ENCODE measurements around the gene ADCY2. TPM values are rescaled to one million over a fixed set of nuclear protein-coding genes. Genes with fewer than 3 reads are reported as not detected.

The ADCY2 gene
- total RNA-seq, 1 experiment from 2014 or later: not detected

DNA sequence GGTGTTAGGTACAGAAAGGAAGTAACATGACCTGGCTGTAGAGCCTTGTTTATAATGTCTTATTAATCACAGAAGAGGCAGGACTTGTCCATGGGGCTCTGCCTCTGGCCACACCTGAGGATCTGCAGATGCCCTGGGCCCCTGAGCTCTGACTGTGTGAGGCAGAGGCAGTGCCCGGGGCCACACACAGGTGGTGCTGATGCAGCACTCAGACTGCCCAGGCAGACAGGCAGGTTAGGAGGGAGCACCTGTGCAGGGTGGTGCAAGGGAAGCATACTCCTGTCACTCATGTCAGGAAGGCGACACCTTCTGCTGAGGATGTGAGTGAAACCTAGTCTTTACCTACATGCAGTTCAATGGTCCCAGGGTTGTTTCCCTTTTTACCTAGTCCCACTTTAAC, 366.3 kb downstream of the ADCY2 start:
- no peak overlapping the region for H3K4me3 Mint-ChIP-seq (ENCODE audit: low read depth, unreplicated experiment)
- no TSS peak for BruUV-seq (replicated peaks)
- H3K9me3 Mint-ChIP-seq (ENCODE audit: low read depth, unreplicated experiment): no peaks in the 10 kb centered on the region
- H3K27ac Mint-ChIP-seq (ENCODE audit: unreplicated experiment): no peak overlapping the region
- CTCF ChIA-PET: no interaction called here
- H3K4me1 Mint-ChIP-seq (ENCODE audit: low read depth, unreplicated experiment): no peaks in the 10 kb centered on the region
- DNase-seq: no peak
- intact Hi-C loops (cut with micrococcal nuclease; ENCODE audit: unreplicated experiment): no loop called here
- peaks cover 34% of the 10 kb centered on the region for H3K27me3 Mint-ChIP-seq (ENCODE audit: unreplicated experiment)
- TF ChIP-seq, protein P1, sequence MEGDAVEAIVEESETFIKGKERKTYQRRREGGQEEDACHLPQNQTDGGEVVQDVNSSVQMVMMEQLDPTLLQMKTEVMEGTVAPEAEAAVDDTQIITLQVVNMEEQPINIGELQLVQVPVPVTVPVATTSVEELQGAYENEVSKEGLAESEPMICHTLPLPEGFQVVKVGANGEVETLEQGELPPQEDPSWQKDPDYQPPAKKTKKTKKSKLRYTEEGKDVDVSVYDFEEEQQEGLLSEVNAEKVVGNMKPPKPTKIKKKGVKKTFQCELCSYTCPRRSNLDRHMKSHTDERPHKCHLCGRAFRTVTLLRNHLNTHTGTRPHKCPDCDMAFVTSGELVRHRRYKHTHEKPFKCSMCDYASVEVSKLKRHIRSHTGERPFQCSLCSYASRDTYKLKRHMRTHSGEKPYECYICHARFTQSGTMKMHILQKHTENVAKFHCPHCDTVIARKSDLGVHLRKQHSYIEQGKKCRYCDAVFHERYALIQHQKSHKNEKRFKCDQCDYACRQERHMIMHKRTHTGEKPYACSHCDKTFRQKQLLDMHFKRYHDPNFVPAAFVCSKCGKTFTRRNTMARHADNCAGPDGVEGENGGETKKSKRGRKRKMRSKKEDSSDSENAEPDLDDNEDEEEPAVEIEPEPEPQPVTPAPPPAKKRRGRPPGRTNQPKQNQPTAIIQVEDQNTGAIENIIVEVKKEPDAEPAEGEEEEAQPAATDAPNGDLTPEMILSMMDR (IDR thresholded peaks at IDR 0.05; ENCODE audit: unreplicated experiment): no peak
- no peaks in the 10 kb centered on the region for H3K36me3 Mint-ChIP-seq (ENCODE audit: insufficient read depth, unreplicated experiment)

DNA sequence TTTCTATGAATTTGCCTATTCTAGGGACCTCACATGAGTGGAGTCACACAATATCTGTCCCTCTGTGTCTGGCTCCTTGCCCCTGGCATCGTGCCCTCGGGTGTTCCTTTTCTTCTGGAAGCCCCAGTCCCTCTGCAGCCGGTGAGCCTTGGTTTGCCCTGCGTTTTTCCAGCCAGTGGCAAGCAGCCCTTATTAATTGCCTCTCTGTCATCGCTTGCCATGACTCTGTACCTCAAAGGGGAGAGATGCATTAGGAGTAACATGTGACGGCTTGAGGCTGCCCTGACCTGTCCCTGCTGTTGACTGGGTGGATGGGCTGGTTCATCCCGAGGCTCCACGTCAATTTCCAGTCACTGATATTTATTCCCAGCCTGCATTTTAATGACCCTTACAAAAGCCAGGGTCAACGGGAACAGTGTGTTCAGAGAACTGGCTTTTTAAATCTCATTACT, 367.7 kb downstream of the ADCY2 start:
- BruUV-seq (replicated peaks): no TSS peak
- CTCF ChIA-PET: no interaction called here
- no peaks in the 10 kb centered on the region for H3K36me3 Mint-ChIP-seq (ENCODE audit: insufficient read depth, unreplicated experiment)
- H3K27ac Mint-ChIP-seq (ENCODE audit: unreplicated experiment): no peak overlapping the region
- no peaks in the 10 kb centered on the region for H3K4me1 Mint-ChIP-seq (ENCODE audit: low read depth, unreplicated experiment)
- no peaks in the 10 kb centered on the region for H3K9me3 Mint-ChIP-seq (ENCODE audit: low read depth, unreplicated experiment)
- no peak overlapping the region for H3K4me3 Mint-ChIP-seq (ENCODE audit: low read depth, unreplicated experiment)
- TF ChIP-seq, protein P1 (IDR thresholded peaks at IDR 0.05; ENCODE audit: unreplicated experiment): no peak
- peaks cover 38% of the 10 kb centered on the region for H3K27me3 Mint-ChIP-seq (ENCODE audit: unreplicated experiment)
- intact Hi-C loops (cut with micrococcal nuclease; ENCODE audit: unreplicated experiment): no loop called here
- no peak for DNase-seq

DNA sequence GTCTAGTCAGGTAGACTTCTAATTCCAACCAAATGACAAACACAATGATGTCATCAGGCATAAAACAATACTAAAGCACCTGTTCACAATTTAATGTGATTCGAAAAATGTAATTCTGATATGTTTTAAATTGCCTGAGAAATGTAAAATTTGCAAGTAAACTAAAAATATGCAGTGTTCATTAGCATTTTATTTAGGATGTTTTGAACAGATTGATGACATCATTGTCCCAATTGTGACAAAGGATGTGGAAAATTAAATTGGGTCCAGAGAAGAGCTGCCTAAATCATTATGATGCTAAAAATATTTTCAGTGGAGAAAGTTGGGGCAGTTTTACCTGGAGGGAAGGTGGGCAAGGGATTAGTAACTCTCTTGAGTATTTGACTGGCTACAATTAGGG, 368.5 kb downstream of the ADCY2 start:
- H3K9me3 Mint-ChIP-seq (ENCODE audit: low read depth, unreplicated experiment): no peaks in the 10 kb centered on the region
- BruUV-seq (replicated peaks): no TSS peak
- H3K4me3 Mint-ChIP-seq (ENCODE audit: low read depth, unreplicated experiment): no peak overlapping the region
- no peaks in the 10 kb centered on the region for H3K36me3 Mint-ChIP-seq (ENCODE audit: insufficient read depth, unreplicated experiment)
- TF ChIP-seq, protein P1 (IDR thresholded peaks at IDR 0.05; ENCODE audit: unreplicated experiment): no peak
- no peak for DNase-seq
- H3K4me1 Mint-ChIP-seq (ENCODE audit: low read depth, unreplicated experiment): no peaks in the 10 kb centered on the region
- CTCF ChIA-PET: no interaction called here
- H3K27ac Mint-ChIP-seq (ENCODE audit: unreplicated experiment): no peak overlapping the region
- intact Hi-C loops (cut with micrococcal nuclease; ENCODE audit: unreplicated experiment): no loop called here
- peaks cover 38% of the 10 kb centered on the region for H3K27me3 Mint-ChIP-seq (ENCODE audit: unreplicated experiment)

DNA sequence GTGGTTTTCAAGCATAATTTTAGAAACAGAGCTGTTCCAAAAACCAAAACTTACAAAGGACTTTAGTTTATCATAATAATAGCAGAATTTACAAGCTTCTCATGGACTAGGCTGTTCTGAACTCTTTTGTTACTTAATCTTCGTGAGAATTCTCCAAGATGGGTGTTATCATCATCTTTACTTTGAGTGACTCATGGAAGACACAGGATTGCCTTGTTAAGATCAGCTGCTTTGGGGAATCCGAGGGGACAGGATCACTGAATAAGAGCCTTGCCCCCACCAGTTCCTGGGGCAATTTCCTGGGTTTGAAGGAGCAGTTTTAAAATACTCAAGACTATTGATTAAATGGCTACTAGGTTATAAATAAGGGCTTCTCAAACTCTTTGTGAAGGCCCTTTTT, 374.5 kb downstream of the ADCY2 start:
- Mint-ChIP-seq H3K36me3 (ENCODE audit: insufficient read depth, unreplicated experiment) (no peaks in the 10 kb centered on the region), H3K4me3 (ENCODE audit: low read depth, unreplicated experiment) (no peak overlapping the region), H3K27ac (ENCODE audit: unreplicated experiment) (no peak overlapping the region), H3K4me1 (ENCODE audit: low read depth, unreplicated experiment) (no peaks in the 10 kb centered on the region), H3K27me3 (ENCODE audit: unreplicated experiment) (peaks cover 23% of the 10 kb centered on the region), H3K9me3 (ENCODE audit: low read depth, unreplicated experiment) (no peaks in the 10 kb centered on the region)
- DNase-seq: no peak
- no TSS peak for BruUV-seq (replicated peaks)
- TF ChIP-seq, protein P1 (IDR thresholded peaks at IDR 0.05; ENCODE audit: unreplicated experiment): no peak
- intact Hi-C loops (cut with micrococcal nuclease; ENCODE audit: unreplicated experiment): no loop called here
- CTCF ChIA-PET: no interaction called here
